ENCODE measurements around the gene LPP. TPM values are rescaled to one million over a fixed set of nuclear protein-coding genes. Genes with fewer than 3 reads are reported as not detected.

LPP gene
- total and polyA plus RNA-seq, 2 of the 13 experiments (the other 11 are each of a cell fraction or from before 2014, with no cell fraction given): 19.2 to 29.9 TPM

- no peak for TF ChIP-seq ZNF616 (CRISPR knock-in tag; IDR thresholded peaks at IDR 0.05; ENCODE audit: low read depth)
- TF ChIP-seq ETS1 (CRISPR knock-in tag; IDR thresholded peaks at IDR 0.05): no peak
- peak; percentile 99 for TF ChIP-seq SOX5 (CRISPR knock-in tag; IDR thresholded peaks at IDR 0.05; ENCODE audit: borderline replicate concordance)
- TF ChIP-seq ZNF552 (CRISPR knock-in tag; IDR thresholded peaks at IDR 0.05; ENCODE audit: borderline replicate concordance): no peak; the same call in 1 of the 2 replicates
- TF ChIP-seq NONO (IDR thresholded peaks at IDR 0.05): no peak
- peak; percentile 52; the same call in 1 of the 2 replicates for TF ChIP-seq NONO (CRISPR knock-in tag; conservative IDR thresholded peaks at IDR 0.05)
- no peak; the same call in 1 of the 2 replicates for TF ChIP-seq SNAI1 (CRISPR knock-in tag; IDR thresholded peaks at IDR 0.05; ENCODE audit: borderline replicate concordance)
- TF ChIP-seq CHD2 (IDR thresholded peaks at IDR 0.05; ENCODE audit: low read depth, low read length): 0 out of 2 replicates have a peak, but pooled peaks have one; percentile 52
- TF ChIP-seq HOXA7 (CRISPR knock-in tag; IDR thresholded peaks at IDR 0.05): no peak
- TF ChIP-seq KDM6A (CRISPR knock-in tag; IDR thresholded peaks at IDR 0.05; ENCODE audit: low read depth): peak; percentile 91
- TF ChIP-seq ZNF180 (CRISPR knock-in tag; IDR thresholded peaks at IDR 0.05; ENCODE audit: borderline replicate concordance, low read depth): no peak
- TF ChIP-seq HMGXB3 (CRISPR knock-in tag; IDR thresholded peaks at IDR 0.05; ENCODE audit: borderline replicate concordance): 0 out of 2 replicates have a peak, but pooled peaks have one; percentile 54
- no peak for TF ChIP-seq ZNF207 (IDR thresholded peaks at IDR 0.05; ENCODE audit: borderline replicate concordance)
- TF ChIP-seq HNRNPLL (IDR thresholded peaks at IDR 0.05; ENCODE audit: low read depth, low read length, poor library complexity, severe bottlenecking): no peak
- no peak for TF ChIP-seq NFRKB (IDR thresholded peaks at IDR 0.05)
- no peak for TF ChIP-seq ZFP41 (CRISPR knock-in tag; IDR thresholded peaks at IDR 0.05; ENCODE audit: borderline replicate concordance)
- peak; percentile 41; the same call in 1 of the 2 replicates for TF ChIP-seq ZBTB7A (CRISPR knock-in tag; IDR thresholded peaks at IDR 0.05)
- peak; percentile 94 for TF ChIP-seq GFI1 (CRISPR knock-in tag; IDR thresholded peaks at IDR 0.05; ENCODE audit: borderline replicate concordance)
- peak; percentile 89 for TF ChIP-seq FOXP1 (IDR thresholded peaks at IDR 0.05)
- peak; percentile 98 for TF ChIP-seq FOXP1 (CRISPR knock-in tag; IDR thresholded peaks at IDR 0.05)
- TF ChIP-seq SNAPC5 (CRISPR knock-in tag; IDR thresholded peaks at IDR 0.05; ENCODE audit: borderline replicate concordance): no peak
- TF ChIP-seq HCFC1 (IDR thresholded peaks at IDR 0.05; ENCODE audit: low read depth, low read length): no peak
- peak; percentile 95 for TF ChIP-seq BCL6 (CRISPR knock-in tag; IDR thresholded peaks at IDR 0.05)
- peak; percentile 99 for TF ChIP-seq ZGPAT (CRISPR knock-in tag; IDR thresholded peaks at IDR 0.05)
Observed at GRCh38 chr3:188746291-188746783, 592.4 kb downstream of the LPP start (continued).
